Adrenal gland (tissue), 12 donors: ENCODE data around the gene GLB1L3. TPM values are rescaled to one million over a fixed set of nuclear protein-coding genes. Genes with fewer than 3 reads are reported as not detected.

Experiments used
- DNase-seq, 7 donors: peaks; one replicate each; pipeline ENCODE4 v3.0.0-alpha.2; 2019 to 2020
- H3K27ac ChIP-seq, 5 donors: fragments of 200-600 bp; sonication (generic) in 4 of 5; 1 replicate in 3 of 5; 2 replicates in 2 of 5; pipeline versions ENCODE4 v1.5.1 to v1.8.0; 2016 to 2020; ENCODE audit warnings: mild to moderate bottlenecking in 1 of 5
- H3K27me3 ChIP-seq: fragments of 200-600 bp; 2 replicates; pipeline ENCODE4 v1.8.0; 2021
- H3K36me3 ChIP-seq, 2 donors: fragments of 200-600 bp; replicated peaks in 1 of 2; 1 replicate in 1 of 2; 2 replicates in 1 of 2; pipeline versions ENCODE4 v1.5.1 to v1.8.0; 2018 to 2022
- H3K4me1 ChIP-seq, 2 donors: fragments of 200-600 bp; replicated peaks in 1 of 2; 1 replicate in 1 of 2; 2 replicates in 1 of 2; pipeline versions ENCODE4 v1.5.1 to v1.8.0; 2018 to 2021
- H3K4me3 ChIP-seq, 4 donors: fragments of 200-600 bp; sonication (generic) in 3 of 4; one replicate each; pipeline ENCODE4 v1.5.1; 2016 to 2018
- H3K9me3 ChIP-seq, 3 donors: fragments of 200-600 bp; sonication (generic) in 1 of 3; replicated peaks in 1 of 3; 1 replicate in 2 of 3; 2 replicates in 1 of 3; pipeline versions ENCODE4 v1.5.1 to v1.8.0; 2016 to 2021
- CTCF ChIP-seq, 6 experiments: fragments of 450-650 bp in 4 of 6; fragments of 200-600 bp in 2 of 6; sonication (generic) in 1 of 6; IDR thresholded peaks; 1 replicate in 5 of 6; 2 replicates in 1 of 6; pipeline versions ENCODE4 v1.5.1 to v1.8.0; 2016 to 2021; ENCODE audit warnings: antibody characterized with exemption in 6 of 6, mild to moderate bottlenecking in 2 of 6, moderate library complexity in 1 of 6
- POLR2A ChIP-seq, 2 donors: fragments of 450-650 bp; IDR thresholded peaks; one replicate each; pipeline ENCODE4 v1.6.1; 2017; ENCODE audit warnings: antibody characterized with exemption in 2 of 2, mild to moderate bottlenecking in 2 of 2, moderate library complexity in 1 of 2
- WGBS, 4 donors: extraction: QIAGEN DNeasy Blood & Tissue Kit in 2 of 4; methylation state at CpG; one replicate each; pipeline versions ENCODE4 v1.1.5 to v1.1.7; 2013 to 2017; 5-methylcytosine and 5-hydroxymethylcytosine counted together
- intact Hi-C, 2 donors: fragments of 100-400 bp; cut with DNase I; formaldehyde crosslinking; loops; one replicate each; pipeline versions ENCODE4 v1.14.1 to v1.15.0; 2022 to 2023
- polyA plus RNA-seq, 3 donors: library from polyadenylated mRNA; stranded (reverse); fragments of 200-250 nt in 2 of 3; fragments of 350-450 nt in 1 of 3; fragmentation: Illumina TruSeq in 1 of 3; extraction: RNeasy Lipid Tissue Mini Kit (QIAGEN cat#74804) in 1 of 3; gene quantifications; one replicate each; pipeline ENCODE4 v1.2.3, GENCODE V29; 2013 to 2014
- total RNA-seq, 9 donors: library from RNA; depleted of rRNA in 4 of 9; stranded (reverse); fragments of >200 nt in 4 of 9; fragments of 120-200 nt in 1 of 9; fragmentation: NEBNext Ultra II Directional in 1 of 9; extraction: Animal tissue kit (Norgen Biotek cat#: 25700) in 1 of 9; gene quantifications; one replicate each; pipeline versions ENCODE4 v1.1.0 to v1.2.4, GENCODE V29; 2013 to 2023
- donor health status: healthy with polysubstance abuse.
- donor health status: Bipolar disorder and iron deficiency.
- donor health status: DM: yes; HTN: yes; CAD: no.
- donor health status: DM: no; HTN: no; CAD: no.
- donor health status: DM: no; HTN: no; CAD: no.
- donor health status: DM: yes; HTN: yes; CAD: no.

Gene GLB1L3
- total and polyA plus RNA-seq, 12 donors, result 0.06 to 1.4 (median 0.51) TPM; not detected in 5

DNA sequence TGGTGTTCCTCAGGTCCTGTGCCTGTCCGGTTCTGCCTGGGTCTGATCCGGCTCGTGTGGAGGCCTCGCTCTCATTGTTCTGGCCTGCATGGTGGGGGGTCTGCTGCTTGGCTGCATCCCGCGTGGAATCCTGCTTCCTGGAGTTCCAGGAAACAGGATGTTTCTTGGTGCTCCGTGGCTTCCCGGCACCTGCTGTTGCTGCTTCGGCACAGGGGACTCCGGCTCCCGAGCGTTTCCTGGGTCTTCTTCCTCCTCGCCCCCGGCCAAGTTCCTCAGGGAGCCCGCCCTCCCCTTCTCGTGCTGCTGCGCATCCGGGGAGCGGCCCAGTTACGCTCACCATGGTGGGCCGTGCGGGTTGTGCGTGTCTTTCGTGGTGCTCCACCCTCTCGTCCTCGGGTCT lies 85.5 kb downstream of the GLB1L3 start:
- TF ChIP-seq CTCF (IDR thresholded peaks at IDR 0.05), result no peak
- TF ChIP-seq POLR2A (IDR thresholded peaks at IDR 0.05), result no peak
- intact Hi-C loops, result no loop called here
- Histone ChIP-seq H3K4me3 (no peak overlapping the region), H3K9me3 (no peaks in the 10 kb centered on the region), H3K27ac (no peak overlapping the region), H3K4me1 (peaks cover 3% of the 10 kb centered on the region in 2 donors), H3K36me3 (no peaks in the 10 kb centered on the region), H3K27me3 (no peaks in the 10 kb centered on the region)
- WGBS, 4 donors, result 82 to 87% (median 85%) methylated on average over 26 of the region's 26 CpGs
- peak in 1 of 7 donors; percentile 6 for DNase-seq

- DNase-seq, result no peak
- WGBS, 4 donors, result 87 to 91% (median 88%) methylated on average over 29 to 32 of the region's 32 CpGs
- no peaks in the 10 kb centered on the region for H3K36me3 ChIP-seq
- H3K4me3 ChIP-seq, result no peak overlapping the region
- intact Hi-C loops, result no loop called here
- no peaks in the 10 kb centered on the region for H3K9me3 ChIP-seq
- no peaks in the 10 kb centered on the region for H3K27me3 ChIP-seq
- peaks cover 3% of the 10 kb centered on the region in 2 donors for H3K4me1 ChIP-seq
- H3K27ac ChIP-seq, result no peak overlapping the region
- no peak for TF ChIP-seq POLR2A (IDR thresholded peaks at IDR 0.05)
These were observed 86.2 kb downstream of the GLB1L3 start for GRCh38 chr11:134362192-134362901.

- Histone ChIP-seq H3K9me3 (no peaks in the 10 kb centered on the region), H3K4me1 (peaks cover 3% of the 10 kb centered on the region in 2 donors), H3K27me3 (no peaks in the 10 kb centered on the region), H3K27ac (no peak overlapping the region), H3K4me3 (no peak overlapping the region), H3K36me3 (no peaks in the 10 kb centered on the region)
- no peak for DNase-seq
- WGBS, 4 donors, result 85 to 91% (median 90%) methylated on average over 7 to 9 of the region's 9 CpGs
- TF ChIP-seq POLR2A (IDR thresholded peaks at IDR 0.05) (no peak), CTCF (IDR thresholded peaks at IDR 0.05) (no peak)
- intact Hi-C loops, result no loop called here
These were observed 87.0 kb downstream of the GLB1L3 start for GRCh38 chr11:134363161-134363560.

GRCh38 chr11:134363592-134363991 lies 87.4 kb downstream of the GLB1L3 start:
- Histone ChIP-seq H3K4me1 (peaks cover 3% of the 10 kb centered on the region in 2 donors), H3K27me3 (no peaks in the 10 kb centered on the region), H3K36me3 (no peaks in the 10 kb centered on the region), H3K9me3 (no peaks in the 10 kb centered on the region), H3K27ac (no peak overlapping the region), H3K4me3 (no peak overlapping the region)
- TF ChIP-seq POLR2A (IDR thresholded peaks at IDR 0.05) (no peak), CTCF (IDR thresholded peaks at IDR 0.05) (no peak)
- peak in 1 of 7 donors; percentile 62 for DNase-seq
- intact Hi-C loops, result no loop called here
- 76 to 85% (median 80%) methylated on average over 7 of the region's 7 CpGs for WGBS, 4 donors

GRCh38 chr11:134364261-134364660 lies 88.1 kb downstream of the GLB1L3 start:
- WGBS, 4 donors, result 88 to 94% (median 89%) methylated on average over 7 to 9 of the region's 9 CpGs
- H3K27me3 ChIP-seq, result no peaks in the 10 kb centered on the region
- no peaks in the 10 kb centered on the region for H3K9me3 ChIP-seq
- H3K4me3 ChIP-seq, result no peak overlapping the region
- no peak for TF ChIP-seq CTCF (IDR thresholded peaks at IDR 0.05)
- TF ChIP-seq POLR2A (IDR thresholded peaks at IDR 0.05), result no peak
- intact Hi-C loops, result no loop called here
- no peak for DNase-seq
- no peaks in the 10 kb centered on the region for H3K36me3 ChIP-seq
- peaks cover 3% of the 10 kb centered on the region in 2 donors for H3K4me1 ChIP-seq
- no peak overlapping the region for H3K27ac ChIP-seq
